A549 treated with DMSO at 1 μM for 4 hours (cell line): ENCODE measurements around the gene TGFBR3. TPM values are rescaled to one million over a fixed set of nuclear protein-coding genes. Genes with fewer than 3 reads are reported as not detected.

Experiments used
- total RNA-seq: library from RNA; stranded (reverse); fragments of 200-300 nt; extraction: Qiagen RNA extraction; gene quantifications from 5 replicates; pipeline ENCODE4 v1.2.3, GENCODE V29; 2022; ENCODE audit warnings: low read depth

TGFBR3 gene
- total RNA-seq: 3.2 to 4.2 TPM (median 3.8 TPM) in 5 replicates

DNA sequence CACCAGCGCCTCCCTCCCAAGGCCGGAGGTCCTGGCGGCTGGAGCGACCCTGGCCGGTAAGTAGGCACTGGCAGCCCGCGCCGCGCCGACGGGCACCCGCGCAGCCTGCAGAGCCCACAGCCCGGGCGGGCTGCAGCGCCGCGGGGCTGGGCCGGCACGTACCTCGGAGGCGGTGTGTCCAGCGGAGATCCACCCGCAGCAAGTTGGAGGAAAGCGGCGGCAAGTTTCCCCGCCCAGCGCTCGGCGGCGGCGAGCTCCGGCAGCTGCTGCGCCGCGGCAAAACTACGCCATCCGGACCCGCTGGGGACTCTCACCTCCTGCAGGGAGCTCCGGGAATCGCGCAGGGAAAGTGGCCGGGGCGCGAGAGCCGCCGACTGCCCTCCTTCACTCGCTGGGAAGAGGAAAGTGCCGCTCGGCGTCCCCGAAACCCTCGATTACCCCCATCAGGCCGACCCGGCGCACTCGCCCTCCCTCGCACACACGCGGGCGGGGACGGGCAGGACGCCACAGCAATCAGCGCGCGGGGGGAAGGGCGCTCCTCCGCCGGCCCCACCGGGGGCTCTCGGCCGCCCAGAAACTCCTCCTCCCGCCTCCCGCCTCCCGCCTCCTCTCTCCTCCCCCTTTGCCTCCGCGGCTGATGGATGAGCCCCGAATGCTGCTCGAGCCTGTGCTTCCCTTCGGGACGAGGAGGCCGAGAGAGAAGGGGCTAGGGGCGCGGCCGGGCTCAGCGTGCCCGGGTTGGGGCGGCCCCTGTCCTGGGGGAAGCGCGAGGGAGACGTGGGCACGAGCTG is at the start of gene TGFBR3:
Gene TGFBR3, minus strand, starts transcription at position 436 of the 791 bp plus-strand sequence. CDS start 24,620 bp downstream, outside the sequence.

Other genes with a start within 250 kb of the TGFBR3 start
- gene BRDT, start 63.2 kb upstream of the TGFBR3 start, total RNA-seq: not detected in 5 replicates
- gene EPHX4, start 143.8 kb upstream of the TGFBR3 start, total RNA-seq: 0.57 to 0.69 TPM (median 0.63 TPM) in 5 replicates
- not detected in 5 replicates for gene SETSIP, start 189.3 kb upstream of the TGFBR3 start, total RNA-seq
- gene BTBD8, start 194.2 kb upstream of the TGFBR3 start, total RNA-seq: 0.55 to 1.5 TPM (median 0.71 TPM) in 5 replicates